ENCODE data around the gene EEF1A2.

EEF1A2 gene

DNA sequence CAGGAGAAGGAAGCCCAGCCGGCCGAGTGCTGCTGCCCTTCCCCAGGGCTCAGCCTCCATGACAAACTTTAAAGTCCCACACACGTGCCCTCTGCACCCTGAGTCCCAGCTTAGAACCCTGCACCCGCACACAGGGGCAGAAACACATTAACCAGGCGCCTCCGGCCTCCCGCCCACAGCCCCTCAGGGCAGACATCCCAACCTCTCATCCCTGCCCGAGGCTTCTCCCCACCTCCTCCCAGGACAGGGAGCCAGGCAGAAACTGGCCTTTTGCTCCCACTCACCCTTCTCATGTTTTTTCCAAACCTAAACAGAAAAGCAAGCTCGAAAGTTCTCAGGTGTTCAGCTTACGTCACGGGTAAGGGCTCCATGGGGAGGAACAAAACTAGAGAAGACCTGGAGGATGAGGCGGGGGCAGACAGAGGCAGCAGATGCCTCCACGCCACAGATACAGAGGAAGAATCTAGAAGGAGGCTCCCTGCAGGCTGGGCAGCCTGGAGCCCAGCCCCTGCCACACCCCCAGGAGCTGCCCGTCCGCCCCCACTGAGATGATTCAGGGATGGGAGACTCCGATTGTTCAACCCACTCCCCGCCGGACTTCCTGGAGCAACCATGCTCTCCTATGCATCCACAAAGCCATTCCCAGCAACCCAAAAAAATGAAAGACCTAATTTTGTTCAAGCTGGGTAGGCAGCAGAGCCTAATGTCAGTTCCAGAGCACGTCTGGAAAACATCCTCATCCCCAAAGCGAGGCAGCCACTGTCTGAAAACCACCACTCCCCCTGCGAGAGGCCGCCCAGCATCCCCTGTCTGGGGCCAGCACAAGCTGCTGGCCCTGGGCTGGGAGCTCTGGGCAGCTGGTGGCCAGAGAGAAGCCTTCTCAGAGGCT lies 35.2 kb downstream of the EEF1A2 start:
- TF ChIP-seq ZNF274 (IDR thresholded peaks at IDR 0.05; ENCODE audit: low read depth, low read length) = no peak

DNA sequence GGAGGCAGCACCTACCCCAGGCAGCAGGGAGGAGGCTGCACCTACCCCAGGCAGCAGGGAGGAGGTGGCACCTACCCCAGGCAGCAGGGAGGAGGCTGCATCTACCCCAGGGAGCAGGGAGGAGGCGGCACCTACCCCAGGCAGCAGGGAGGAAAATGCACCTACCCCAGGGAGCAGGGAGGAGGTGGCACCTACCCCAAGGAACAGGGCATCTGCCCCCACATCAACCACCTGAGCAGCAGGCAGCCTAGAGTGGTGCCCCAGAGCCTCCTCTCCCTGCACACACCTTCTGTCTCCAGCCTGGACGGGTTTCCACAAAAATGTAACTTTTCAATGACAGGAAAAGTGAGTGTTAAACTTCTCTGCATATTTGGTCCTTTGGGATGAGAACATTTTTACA lies 36.6 kb downstream of the EEF1A2 start:
- no peak for TF ChIP-seq ZNF274 (IDR thresholded peaks at IDR 0.05; ENCODE audit: low read depth, low read length)
- H3K4me3 ChIP-seq (ENCODE audit: low read length) = no peak overlapping the region

More for the DNA sequence above, 35.2 kb downstream of the EEF1A2 start:
- H3K4me3 ChIP-seq (ENCODE audit: low read length) = no peak overlapping the region

DNA sequence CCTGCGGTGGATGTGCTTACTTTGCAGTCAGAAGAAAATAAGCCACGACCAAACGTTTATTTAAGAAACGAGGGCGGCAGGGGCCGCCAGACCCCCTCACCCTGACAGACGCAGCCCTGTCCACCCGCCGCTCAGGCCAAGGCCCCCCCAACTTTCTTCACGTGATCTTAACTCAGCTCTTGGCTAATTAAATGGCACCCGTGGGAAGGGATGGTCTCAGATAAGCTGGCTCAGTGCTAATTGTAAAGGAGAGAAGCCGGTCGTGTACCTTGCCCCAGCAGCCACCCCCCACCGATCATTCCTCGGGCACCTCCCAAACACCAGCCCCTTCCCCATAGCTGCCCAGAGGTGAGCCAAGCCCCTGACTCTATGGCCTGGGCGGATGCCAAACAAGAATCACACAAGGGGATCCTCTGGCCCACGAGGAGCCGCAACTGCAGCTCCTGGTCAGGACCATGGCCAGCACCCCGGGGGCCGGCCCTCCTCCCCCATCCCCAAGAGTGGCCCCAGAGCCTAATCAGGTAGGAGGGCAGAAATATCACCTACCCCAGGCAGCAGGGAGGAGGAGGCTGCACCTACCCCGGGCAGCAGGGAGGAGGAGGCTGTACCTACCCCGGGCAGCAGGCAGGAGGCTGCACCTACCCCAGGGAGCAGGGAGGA lies 37.6 kb downstream of the EEF1A2 start:
- no peak overlapping the region for H3K4me3 ChIP-seq (ENCODE audit: low read length)
- no peak for TF ChIP-seq ZNF274 (IDR thresholded peaks at IDR 0.05; ENCODE audit: low read depth, low read length)

DNA sequence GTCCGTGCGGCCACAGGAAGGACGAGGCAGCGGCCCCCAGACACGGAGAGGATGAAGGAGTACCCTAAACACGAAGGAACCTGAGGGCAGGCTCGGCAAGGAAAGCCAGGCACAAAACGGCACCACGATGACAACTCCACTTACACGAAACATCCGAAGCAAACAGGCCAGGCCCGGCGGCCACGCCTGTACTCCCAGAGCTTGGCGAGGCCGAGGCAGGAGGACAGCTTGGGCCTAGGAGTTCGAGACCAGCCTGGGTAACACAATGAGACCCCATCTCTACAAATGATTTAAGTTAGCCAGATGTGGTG lies 39.9 kb downstream of the EEF1A2 start:
- no peak for TF ChIP-seq ZNF274 (IDR thresholded peaks at IDR 0.05; ENCODE audit: low read depth, low read length)

DNA sequence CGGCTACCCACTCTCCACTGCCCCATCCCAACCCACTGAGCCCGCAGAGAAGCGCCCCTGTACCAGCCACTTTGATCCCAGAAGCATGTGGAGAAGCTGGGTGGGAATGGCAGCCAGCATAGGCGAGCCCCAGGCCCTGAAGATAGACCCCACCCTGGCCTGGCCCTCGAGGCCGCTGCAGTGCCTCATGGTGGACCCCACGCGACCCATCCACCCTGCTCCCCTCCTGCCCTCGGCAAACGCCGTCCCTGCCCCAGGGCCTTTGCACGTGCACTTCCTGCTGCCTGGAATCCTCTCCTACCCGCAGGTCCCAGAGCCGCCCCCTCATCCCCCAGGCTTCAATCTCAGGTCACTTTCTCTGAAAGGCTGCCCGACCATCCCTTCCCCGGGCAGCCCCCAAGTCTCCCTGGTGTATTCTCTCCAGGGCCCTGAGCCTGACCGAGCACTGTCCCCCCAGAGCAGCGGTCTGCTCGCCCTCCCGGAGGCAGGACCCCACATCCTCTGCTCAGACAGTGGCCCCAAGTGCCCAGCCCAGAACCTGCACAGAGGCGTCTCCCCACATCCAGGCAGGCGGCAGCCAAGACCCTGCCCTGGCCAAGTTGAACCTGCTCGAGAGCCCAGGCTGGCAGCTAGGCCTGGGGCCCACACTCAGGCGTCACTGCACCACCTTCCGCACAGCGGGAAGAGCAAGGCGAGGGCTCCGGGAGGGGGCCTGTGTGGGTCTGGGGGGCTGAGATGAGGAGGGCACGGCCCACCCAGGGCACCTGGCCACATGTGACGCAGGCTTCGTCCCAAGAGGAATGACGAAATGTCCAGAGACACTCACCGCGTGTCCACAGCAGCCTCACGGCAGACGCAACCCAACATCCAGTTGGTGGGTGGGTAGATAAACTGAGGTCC lies 40.5 kb downstream of the EEF1A2 start:
- TF ChIP-seq ZNF274 (IDR thresholded peaks at IDR 0.05; ENCODE audit: low read depth, low read length) = no peak
- no peak overlapping the region for H3K4me3 ChIP-seq (ENCODE audit: low read length)

More for the DNA sequence above, 39.9 kb downstream of the EEF1A2 start:
- H3K4me3 ChIP-seq (ENCODE audit: low read length) = no peak overlapping the region

DNA sequence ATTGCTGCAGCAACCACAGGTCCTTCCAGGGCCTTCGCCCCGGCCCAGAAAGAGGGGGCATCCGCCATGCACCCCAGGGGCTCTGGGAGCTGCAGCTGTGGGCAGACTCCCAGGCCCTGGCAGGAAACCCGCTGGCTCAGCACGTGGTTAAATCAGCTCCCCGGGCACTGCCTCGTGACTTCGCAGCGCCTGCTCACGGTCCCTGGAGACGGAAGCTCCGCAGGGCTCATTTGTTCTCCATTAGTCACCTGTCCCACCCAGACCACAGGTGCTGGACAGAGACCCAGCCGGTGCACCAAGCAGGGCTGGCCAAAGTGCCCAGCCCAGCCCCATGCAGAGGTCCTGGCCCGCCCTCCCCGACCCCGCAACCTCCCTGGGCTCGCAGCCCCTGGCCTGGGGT lies 41.1 kb downstream of the EEF1A2 start:
- no peak overlapping the region for H3K4me3 ChIP-seq (ENCODE audit: low read length)
- no peak for TF ChIP-seq ZNF274 (IDR thresholded peaks at IDR 0.05; ENCODE audit: low read depth, low read length)

DNA sequence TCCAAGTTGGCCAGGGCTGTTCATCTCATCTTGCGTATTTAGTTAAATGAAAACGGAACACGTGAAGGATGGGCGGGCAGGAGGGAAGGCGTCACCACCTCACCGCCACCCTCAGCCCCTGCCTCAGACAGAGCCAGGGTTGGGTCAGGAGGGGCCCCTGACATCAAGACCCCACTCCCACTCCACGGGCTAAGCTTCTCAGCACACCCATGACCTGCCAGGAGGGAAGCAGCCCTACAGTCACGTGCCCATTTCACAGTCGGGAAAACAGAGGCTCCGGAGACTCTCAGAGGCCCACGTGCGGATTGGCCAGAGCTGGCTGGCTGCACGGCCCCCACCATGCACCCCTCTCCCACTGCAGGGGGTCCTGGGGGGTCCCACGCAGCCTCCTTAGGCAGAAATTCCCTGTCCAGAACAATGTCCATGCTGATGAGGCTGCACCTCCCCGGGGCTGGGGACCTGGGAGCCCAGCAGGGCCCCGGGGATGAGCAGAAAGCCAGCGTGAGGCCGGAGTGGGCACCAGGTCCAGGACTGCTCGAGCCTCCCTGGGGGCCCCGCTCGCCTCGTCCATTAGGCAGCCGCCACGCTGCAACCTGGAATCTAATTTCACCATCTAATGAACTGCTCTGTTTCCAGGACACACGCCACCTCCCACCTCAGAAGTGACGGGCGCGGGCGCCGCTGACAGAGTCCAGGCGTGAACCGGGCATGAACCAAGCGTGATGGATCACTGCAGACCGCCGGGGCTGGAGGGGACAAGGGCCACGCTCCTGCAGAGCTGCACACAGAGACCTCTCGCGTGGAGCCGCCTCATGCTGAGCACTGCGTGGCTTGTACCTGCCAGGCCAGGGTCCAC lies 42.2 kb downstream of the EEF1A2 start:
- no peak overlapping the region for H3K4me3 ChIP-seq (ENCODE audit: low read length)
- no peak for TF ChIP-seq ZNF274 (IDR thresholded peaks at IDR 0.05; ENCODE audit: low read depth, low read length)

DNA sequence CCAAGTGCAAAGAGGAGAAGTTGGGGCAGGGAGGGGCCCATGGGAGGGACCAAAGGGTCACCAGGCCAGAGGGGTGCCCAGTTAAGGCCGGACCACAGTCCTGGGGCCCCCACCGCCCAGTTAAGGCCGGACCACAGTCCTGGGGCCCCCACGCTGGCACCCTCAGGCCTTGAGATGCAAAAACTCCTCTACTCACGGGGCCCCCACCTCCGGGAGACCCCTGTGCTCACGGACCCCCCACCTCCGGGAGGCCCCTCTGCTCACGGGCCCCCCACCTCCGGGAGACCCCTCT lies 43.4 kb downstream of the EEF1A2 start:
- H3K4me3 ChIP-seq (ENCODE audit: low read length) = no peak overlapping the region

DNA sequence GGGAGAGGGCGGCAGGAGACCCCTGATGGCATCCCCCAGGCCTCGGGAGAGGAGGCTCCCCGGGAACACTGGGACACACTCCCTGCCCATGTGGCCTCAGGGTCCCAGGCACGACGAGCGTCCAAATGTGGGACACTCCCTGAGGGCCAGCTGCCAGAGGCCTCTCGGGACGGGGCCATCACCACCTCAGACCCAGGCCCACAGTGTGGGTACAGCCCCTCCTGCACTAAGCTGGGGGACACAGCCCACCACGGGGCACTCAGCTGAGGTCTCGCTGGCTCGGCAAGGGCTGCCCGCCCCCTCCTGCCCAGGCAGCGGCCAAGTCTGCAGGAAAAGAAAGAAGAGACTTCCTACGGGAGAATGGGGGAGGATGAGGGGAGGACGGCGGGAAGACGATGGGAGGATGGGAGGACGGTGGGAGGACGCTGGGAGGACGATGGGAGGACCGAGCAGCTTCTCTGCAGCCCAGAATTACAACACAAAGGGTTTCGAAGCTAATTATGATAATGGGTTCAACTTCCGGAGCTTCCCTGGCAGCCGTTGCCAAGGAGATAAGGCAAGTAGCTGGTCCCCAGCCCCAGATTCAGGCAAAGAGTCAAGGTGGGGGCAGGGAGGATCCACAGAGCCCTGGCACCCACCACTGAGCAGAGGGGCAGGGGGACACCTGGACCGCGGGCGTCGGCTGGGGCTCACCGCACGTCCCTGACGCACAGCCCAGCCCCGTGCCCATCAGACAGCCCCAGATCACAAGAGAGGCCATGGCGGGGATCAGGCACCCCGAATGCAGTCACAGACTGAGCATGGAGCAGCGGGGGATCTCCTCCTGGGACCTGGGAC lies 43.9 kb downstream of the EEF1A2 start:
- TF ChIP-seq ZNF274 (IDR thresholded peaks at IDR 0.05; ENCODE audit: low read depth, low read length) = no peak
- no peak overlapping the region for H3K4me3 ChIP-seq (ENCODE audit: low read length)

More for the DNA sequence above, 43.4 kb downstream of the EEF1A2 start:
- TF ChIP-seq ZNF274 (IDR thresholded peaks at IDR 0.05; ENCODE audit: low read depth, low read length) = no peak

DNA sequence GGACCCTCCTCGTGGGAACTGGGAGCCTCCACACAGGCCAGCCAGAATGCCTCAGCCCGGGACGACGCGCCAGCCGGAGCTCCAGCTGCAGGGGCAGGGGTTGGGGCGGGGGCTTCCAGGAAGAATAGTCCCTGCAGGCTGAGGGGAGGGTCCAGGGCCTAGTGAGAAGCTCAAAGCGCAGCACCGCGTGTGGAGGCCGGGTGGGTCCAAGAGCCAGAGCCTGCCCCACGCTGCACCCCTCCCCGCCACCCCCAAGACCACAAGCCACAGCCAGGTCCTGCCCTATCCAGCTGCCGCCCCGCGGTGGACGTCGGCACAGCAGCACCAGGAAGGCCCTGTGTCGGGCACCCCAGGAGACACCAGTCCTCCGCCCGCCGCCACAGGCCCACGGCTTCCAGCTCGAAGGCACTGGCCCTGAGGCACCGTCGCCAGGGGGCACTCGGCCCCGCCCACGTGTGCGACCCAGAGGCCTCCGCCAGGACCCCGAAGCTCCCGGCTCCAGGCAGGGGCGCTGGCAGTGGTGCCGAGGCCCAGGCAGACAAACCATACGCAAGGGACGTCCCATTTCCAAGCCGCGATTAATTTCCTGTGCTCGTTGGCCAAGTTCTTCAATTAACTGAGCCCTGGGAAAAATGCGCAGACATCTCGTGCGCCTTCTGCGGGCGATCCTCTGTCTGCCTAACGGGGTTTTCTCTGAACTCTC lies 45.9 kb downstream of the EEF1A2 start:
- TF ChIP-seq ZNF274 (IDR thresholded peaks at IDR 0.05; ENCODE audit: low read depth, low read length) = no peak
- no peak overlapping the region for H3K4me3 ChIP-seq (ENCODE audit: low read length)

DNA sequence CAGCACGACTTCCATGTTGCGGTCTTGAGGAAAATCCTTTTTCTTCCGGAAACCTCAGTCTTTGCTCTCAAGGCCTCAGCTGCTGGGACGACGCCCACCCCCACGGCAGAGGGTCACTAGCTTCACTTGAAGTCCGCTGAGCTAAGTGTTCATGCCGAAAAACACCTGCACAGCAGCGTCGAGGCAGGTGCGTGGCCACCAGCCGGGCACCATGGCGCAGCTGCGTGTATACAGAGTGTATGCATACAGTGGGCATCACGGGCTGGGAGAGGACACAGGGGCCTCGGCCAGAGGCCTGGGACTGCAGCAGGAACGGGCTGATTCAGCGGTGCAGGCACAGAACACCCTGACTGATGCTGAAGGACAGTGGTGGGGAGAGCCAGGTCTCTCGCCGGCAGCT lies 46.5 kb downstream of the EEF1A2 start:
- TF ChIP-seq ZNF274 (IDR thresholded peaks at IDR 0.05; ENCODE audit: low read depth, low read length) = no peak
- no peak overlapping the region for H3K4me3 ChIP-seq (ENCODE audit: low read length)

DNA sequence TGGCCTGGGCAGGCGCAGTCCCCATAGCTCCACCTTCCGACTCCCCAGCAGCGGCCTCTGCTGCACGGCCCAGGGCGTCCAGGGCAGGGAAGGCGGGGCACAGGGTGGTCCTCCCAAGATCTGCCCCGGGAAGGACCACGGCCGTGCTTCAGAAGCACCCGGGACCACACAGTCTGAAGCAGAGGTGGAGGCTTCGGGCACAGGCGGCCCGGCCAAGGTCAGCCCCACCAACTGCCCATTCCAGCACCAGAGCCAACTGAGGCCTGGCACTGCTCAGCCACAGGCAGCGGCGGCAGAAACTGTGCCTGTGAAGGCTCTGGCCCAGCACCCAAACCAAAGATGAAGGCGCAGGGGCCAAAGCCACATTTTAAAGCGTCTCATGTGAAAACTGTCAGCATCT lies 47.1 kb downstream of the EEF1A2 start:
- H3K4me3 ChIP-seq (ENCODE audit: low read length) = no peak overlapping the region
- no peak for TF ChIP-seq ZNF274 (IDR thresholded peaks at IDR 0.05; ENCODE audit: low read depth, low read length)
